DOHH2 (cell line): ENCODE measurements around the gene TMEM38B.
A peak's percentile ranks its signal among the peaks of the same experiment; 100 is the strongest.

Experiments
- H3F3A ChIP-seq: fragments of 200-600 bp; sonication (generic), shearing (Covaris generic); 2 replicates; pipeline ENCODE4 v1.6.0; 2016; ENCODE audit warnings: antibody characterized with exemption, mild to moderate bottlenecking; ENCODE audit not compliant: control insufficient read depth, insufficient read depth
- H3K27ac ChIP-seq: fragments of 200-600 bp; sonication (generic); 2 replicates; pipeline ENCODE4 v1.5.1; 2014; ENCODE audit warnings: low read depth, mild to moderate bottlenecking, low read length, moderate library complexity
- H3K27me3 ChIP-seq: fragments of 200-600 bp; sonication (generic); 2 replicates; pipeline ENCODE4 v1.6.1; 2014; ENCODE audit warnings: mild to moderate bottlenecking, low read length, mixed read lengths; ENCODE audit not compliant: control insufficient read depth
- H3K36me3 ChIP-seq: fragments of 200-600 bp; sonication (generic); 2 replicates; pipeline ENCODE4 v1.6.1; 2014; ENCODE audit warnings: mild to moderate bottlenecking, low read length, moderate library complexity, mixed read lengths; ENCODE audit not compliant: control insufficient read depth
- H3K4me1 ChIP-seq: fragments of 200-600 bp; sonication (generic); 2 replicates; pipeline ENCODE4 v1.6.1; 2014; ENCODE audit warnings: mild to moderate bottlenecking, low read length, mixed read lengths; ENCODE audit not compliant: control insufficient read depth
- H3K4me2 ChIP-seq: fragments of 200-600 bp; sonication (generic); 2 replicates; pipeline ENCODE4 v1.6.0; 2014; ENCODE audit warnings: mild to moderate bottlenecking, low read length, moderate library complexity
- H3K4me3 ChIP-seq: fragments of 200-600 bp; sonication (generic); 2 replicates; pipeline ENCODE4 v1.5.1; 2014; ENCODE audit warnings: mild to moderate bottlenecking, low read length, mixed read lengths
- H3K79me2 ChIP-seq: fragments of 200-600 bp; sonication (generic); 2 replicates; pipeline ENCODE4 v1.6.1; 2014; ENCODE audit warnings: mild to moderate bottlenecking, low read length, mixed read lengths; ENCODE audit not compliant: control insufficient read depth
- H3K9me2 ChIP-seq: fragments of 200-600 bp; sonication (generic); replicated peaks from 2 replicates; pipeline ENCODE4 v1.6.1; 2014; ENCODE audit warnings: mild to moderate bottlenecking, low read length, mixed read lengths; ENCODE audit not compliant: control insufficient read depth
- H3K9me3 ChIP-seq: fragments of 200-600 bp; sonication (generic); 2 replicates; pipeline ENCODE4 v1.6.1; 2014; ENCODE audit warnings: antibody characterized with exemption, low read length, mixed read lengths; ENCODE audit not compliant: control insufficient read depth, insufficient read depth
- H4K20me1 ChIP-seq: fragments of 200-600 bp; sonication (generic); 2 replicates; pipeline ENCODE4 v1.6.0; 2014; ENCODE audit warnings: low read depth, mild to moderate bottlenecking, antibody characterized with exemption, low read length, moderate library complexity; ENCODE audit not compliant: control insufficient read depth, insufficient read depth
- CTCF ChIP-seq: fragments of 200-600 bp; sonication (generic); IDR thresholded peaks from one replicate; pipeline ENCODE4 v1.5.1; 2014; ENCODE audit warnings: antibody characterized with exemption, mild to moderate bottlenecking, low read depth, low read length; ENCODE audit not compliant: poor library complexity, severe bottlenecking
- EZH2phosphoT487 ChIP-seq: fragments of 200-600 bp; sonication (generic); IDR thresholded peaks from 2 replicates; pipeline ENCODE4 v1.6.1; 2017; ENCODE audit warnings: borderline replicate concordance, mild to moderate bottlenecking, antibody characterized with exemption, low read length, moderate library complexity, mixed read lengths

Gene TMEM38B

GRCh38 chr9:105673850-105674387 is 20.4 kb upstream of the TMEM38B start:
- Histone ChIP-seq H3K27me3 (no peaks in the 10 kb centered on the region), H3K4me3 (peak overlapping the region; percentile 50), H4K20me1 (no peaks in the 10 kb centered on the region), H3K4me1 (peaks cover 39% of the 10 kb centered on the region), H3K79me2 (no peaks in the 10 kb centered on the region), H3K9me3 (no peaks in the 10 kb centered on the region), H3F3A (peaks cover 7% of the 10 kb centered on the region), H3K9me2 (no peaks in the 10 kb centered on the region), H3K36me3 (no peaks in the 10 kb centered on the region), H3K27ac (peak overlapping the region; percentile 77), H3K4me2 (peak overlapping the region; percentile 68)
- TF ChIP-seq EZH2phosphoT487 (no peak), CTCF (no peak)

GRCh38 chr9:105676351-105676923 is 17.9 kb upstream of the TMEM38B start:
- no peak overlapping the region for H3K4me3 ChIP-seq
- H3K4me2 ChIP-seq, result no peak overlapping the region
- TF ChIP-seq CTCF (no peak), EZH2phosphoT487 (no peak)
- H3K9me2 ChIP-seq, result no peaks in the 10 kb centered on the region
- H3K27me3 ChIP-seq, result no peaks in the 10 kb centered on the region
- H3F3A ChIP-seq, result peaks cover 7% of the 10 kb centered on the region
- no peaks in the 10 kb centered on the region for H4K20me1 ChIP-seq
- no peak overlapping the region for H3K27ac ChIP-seq
- no peaks in the 10 kb centered on the region for H3K36me3 ChIP-seq
- H3K79me2 ChIP-seq, result no peaks in the 10 kb centered on the region
- peaks cover 44% of the 10 kb centered on the region for H3K4me1 ChIP-seq
- no peaks in the 10 kb centered on the region for H3K9me3 ChIP-seq

- no peak for TF ChIP-seq CTCF
- no peak for TF ChIP-seq EZH2phosphoT487
Observed at GRCh38 chr9:105678163-105678562, 16.2 kb upstream of the TMEM38B start.

More at GRCh38 chr9:105678163-105678562, 16.2 kb upstream of the TMEM38B start:
- Histone ChIP-seq H3K27ac (no peak overlapping the region), H3K4me3 (no peak overlapping the region), H3K4me2 (no peak overlapping the region), H3K4me1 (peaks cover 27% of the 10 kb centered on the region), H3K36me3 (no peaks in the 10 kb centered on the region), H3F3A (peaks cover 3% of the 10 kb centered on the region; the same call in 1 of the 2 replicates), H3K79me2 (no peaks in the 10 kb centered on the region), H3K27me3 (no peaks in the 10 kb centered on the region), H3K9me2 (no peaks in the 10 kb centered on the region), H4K20me1 (no peaks in the 10 kb centered on the region), H3K9me3 (no peaks in the 10 kb centered on the region)
